GM21381 (cell line): ENCODE measurements around the gene ZNF722.
"Not testable (repeated sequence)": the region's sequence is repeated elsewhere in the genome, so short reads cannot be mapped to it uniquely, and the experiment has no call there.

Experiments used
- ATAC-seq: cut with Tn5 transposase; IDR thresholded peaks from one replicate; pipeline ENCODE4 v1.9.1; 2021; ENCODE audit warnings: mild to moderate bottlenecking, moderate library complexity; ENCODE audit not compliant: unreplicated experiment

ZNF722 gene

DNA sequence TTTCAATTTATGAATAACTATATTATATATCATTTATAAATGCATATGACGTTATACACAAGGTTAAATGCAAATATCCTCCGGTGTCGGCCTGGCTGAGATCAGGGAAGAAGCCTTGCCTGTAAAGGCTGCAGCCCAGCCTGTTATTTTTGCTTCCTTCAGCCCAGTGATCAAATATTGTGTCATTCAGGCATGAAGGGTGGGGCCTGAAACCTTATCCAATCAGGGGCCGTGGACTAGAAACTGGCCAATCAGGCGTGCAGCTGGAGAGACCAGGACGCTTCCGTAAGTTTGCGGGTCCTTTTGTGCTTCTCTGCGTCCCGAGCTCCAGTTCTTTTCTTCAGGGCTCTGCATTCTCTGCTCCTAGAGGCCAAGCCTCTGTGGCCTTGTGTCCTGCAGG lies at the start of gene ZNF722:
TSS of gene ZNF722 (plus strand) at position 301 of the 400 bp plus-strand sequence. CDS start 113 bp downstream, outside the sequence.
- no peak for ATAC-seq

DNA sequence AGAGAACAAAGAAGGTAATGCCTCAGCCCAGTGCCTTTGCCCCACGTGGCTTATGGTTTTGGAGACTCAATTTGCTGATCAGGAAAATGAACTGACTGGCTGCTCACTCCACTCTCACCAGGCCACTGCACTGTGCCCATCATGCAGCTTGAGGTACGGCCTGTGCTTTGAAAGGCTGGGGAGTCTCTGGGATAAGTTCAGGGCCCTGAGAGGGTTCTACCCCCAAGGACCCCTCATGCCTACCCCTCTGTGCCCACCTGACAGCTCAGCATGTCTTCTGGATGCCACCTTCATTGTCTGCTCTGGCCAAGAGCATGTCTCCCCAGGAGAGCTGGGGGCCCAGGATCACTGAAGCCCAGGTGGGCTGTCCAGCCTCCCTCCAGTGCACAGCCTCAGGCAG lies 45.5 kb upstream of the ZNF722 start:
- no peak for ATAC-seq

DNA sequence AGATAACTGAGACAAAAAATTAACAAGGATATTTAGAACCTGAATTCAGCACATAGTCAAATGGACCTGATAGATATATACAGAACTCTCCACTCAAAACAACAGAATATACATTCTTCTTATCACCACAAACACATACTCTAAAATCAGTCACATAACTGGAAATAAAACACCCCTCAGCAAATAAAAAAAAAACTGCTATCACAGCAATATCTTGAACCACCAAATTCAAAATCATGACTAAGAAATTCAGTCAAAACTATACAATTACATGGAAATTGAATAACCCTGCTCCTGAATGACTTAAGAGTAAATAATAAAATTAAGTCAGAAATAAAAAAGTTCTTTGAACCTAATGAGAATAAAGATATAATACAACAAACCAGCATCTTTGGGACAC lies 30.0 kb upstream of the ZNF722 start:
- ATAC-seq = no peak

DNA sequence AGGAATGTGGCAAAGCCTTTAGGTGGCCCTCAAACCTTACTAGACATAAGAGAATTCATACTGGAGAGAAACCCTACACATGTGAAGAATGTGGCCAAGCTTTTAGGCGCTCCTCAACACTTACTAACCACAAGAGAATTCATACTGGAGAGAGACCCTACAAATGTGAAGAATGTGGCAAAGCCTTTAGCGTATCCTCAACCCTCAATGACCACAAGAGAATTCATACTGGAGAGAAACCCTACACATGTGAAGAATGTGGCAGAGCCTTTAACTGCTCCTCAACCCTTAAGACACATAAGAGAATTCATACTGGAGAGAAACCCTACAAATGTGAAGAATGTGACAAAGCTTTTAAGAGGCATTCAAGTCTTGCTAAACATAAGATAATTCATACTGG lies 16.8 kb downstream of the ZNF722 start:
- ATAC-seq = not testable (repeated sequence)

DNA sequence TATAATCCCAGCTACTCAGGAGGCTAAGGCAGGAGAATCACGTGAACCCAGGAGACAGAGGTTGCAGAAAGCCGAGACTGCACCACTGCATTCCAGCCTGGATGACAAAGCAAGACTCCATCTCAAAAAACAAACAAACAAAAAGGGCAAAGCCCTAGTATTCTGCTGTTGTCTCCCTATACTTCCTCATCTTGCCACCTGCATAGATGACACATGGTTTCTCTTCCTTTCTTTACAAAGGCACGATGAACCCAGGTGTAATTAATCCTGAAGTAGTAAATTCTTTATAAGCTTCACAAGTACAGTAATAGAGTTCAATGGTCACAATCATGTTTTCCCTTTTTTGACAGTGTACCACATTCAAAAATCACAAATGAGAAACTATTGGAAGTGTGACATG lies 36.7 kb downstream of the ZNF722 start:
- ATAC-seq = no peak

DNA sequence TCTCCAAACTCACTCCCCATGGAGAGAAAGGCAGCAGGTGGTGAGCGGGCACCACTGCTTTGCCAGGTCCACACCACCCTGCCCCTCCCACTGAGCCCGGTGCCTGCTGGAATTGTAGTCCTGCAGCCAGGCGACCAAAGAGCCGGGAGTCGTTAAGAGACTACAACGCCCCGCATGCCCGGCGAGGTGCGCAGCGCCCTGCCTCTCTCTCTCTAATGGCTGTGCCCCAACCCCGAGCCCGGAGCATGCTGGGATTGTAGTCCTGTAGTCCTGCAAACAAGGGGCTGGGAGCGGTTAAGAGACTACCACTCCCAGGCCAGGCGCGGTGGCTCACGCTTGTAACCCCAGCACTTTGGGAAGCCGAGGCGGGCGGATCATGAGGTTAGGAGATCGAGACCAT lies 38.4 kb downstream of the ZNF722 start:
- ATAC-seq = no peak

DNA sequence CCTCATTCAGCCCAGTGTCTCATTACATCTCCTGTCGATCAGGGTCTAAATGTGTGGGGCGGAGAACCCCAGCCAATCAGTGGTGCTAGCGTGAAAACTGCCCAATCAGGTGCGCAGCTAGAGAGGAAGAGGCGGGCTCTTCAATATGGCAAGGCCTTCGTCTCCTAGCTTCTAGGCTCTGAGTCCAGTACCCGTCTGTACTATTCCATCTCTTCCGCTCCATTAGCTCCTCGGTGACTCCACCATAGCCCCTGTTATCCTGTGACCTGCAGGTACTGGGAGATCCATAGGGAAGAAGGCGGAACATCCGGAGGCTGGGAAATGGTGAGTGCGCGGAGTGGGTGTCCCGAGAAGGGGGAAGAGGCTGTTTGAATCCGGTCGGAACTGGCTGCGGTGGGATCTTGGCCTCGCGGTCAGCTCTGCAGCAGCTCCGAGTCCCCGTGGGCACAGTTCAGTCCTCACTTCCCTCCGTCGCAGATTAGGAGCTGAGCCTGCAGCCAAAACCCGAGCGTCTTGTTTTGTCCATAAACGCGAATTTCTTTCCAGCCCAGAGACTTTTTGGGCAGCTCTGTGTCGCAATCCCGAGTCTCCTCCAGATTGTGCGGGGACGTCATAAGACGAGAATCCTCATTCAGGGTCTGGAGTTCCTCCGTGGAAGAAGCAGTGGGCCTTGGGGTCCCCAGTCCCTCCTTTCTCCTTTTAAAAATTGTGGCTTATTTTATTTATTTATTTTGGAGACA lies 46.8 kb downstream of the ZNF722 start, which contains the start of gene ZNF727:
TSS of gene ZNF727 (plus strand) at position 134 of the 740 bp plus-strand sequence. CDS start at position 322, 188 bp downstream.
- no peak for ATAC-seq

DNA sequence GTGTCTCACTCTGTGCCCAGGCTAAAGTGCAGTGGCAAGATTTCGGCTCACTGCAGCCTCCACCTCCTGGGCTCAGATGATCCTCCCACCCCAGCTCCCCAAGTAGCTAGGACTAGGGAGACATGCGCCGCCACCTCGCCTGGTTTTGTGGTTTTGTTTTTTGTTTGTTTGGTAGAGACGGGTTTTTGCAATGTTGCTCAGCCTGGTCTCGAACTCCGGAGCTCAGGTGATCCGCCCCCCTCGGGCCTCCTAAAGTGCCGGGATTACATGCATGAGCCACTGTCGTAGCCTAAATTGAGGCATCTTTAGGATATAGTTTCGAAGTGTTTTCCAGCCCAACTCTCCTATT lies 47.4 kb downstream of the ZNF722 start:
- no peak for ATAC-seq
